Panc1 (cell line): Measurements from ENCODE around the gene CLEC4G. TPM values are rescaled to one million over a fixed set of nuclear protein-coding genes. Genes with fewer than 3 reads are reported as not detected.

Source experiments
- ATAC-seq: fragments of 200-7000 bp; cut with Tn5 transposase; 2 replicates; pipeline ENCODE4 v1.9.1; 2020; ENCODE audit warnings: mild to moderate bottlenecking, moderate library complexity
- BruUV-seq: library from RNA; stranded (reverse); fragments of 400-500 nt; replicated peaks from 2 replicates; lab custom pipeline; 2021; lab: Mats Ljungman, UMichigan
- CTCF ChIA-PET: fragments of 300-600 bp; sonication (Branson Sonifier 250); formaldehyde crosslinking; loops from one replicate; lab custom pipeline; 2022; ENCODE audit warnings: antibody characterized with exemption; lab: Charles Lee
- POLR2A ChIA-PET: fragments of 300-600 bp; sonication (Branson Sonifier 250); formaldehyde crosslinking; loops from one replicate; lab custom pipeline; 2022; ENCODE audit warnings: antibody characterized with exemption; lab: Charles Lee
- DNase-seq: peaks from one replicate; pipeline ENCODE4 v3.0.0-alpha.2; 2010; ENCODE audit warnings: low read depth, low spot score
- H3K27ac ChIP-seq: 2 replicates; pipeline ENCODE4 v1.5.1; 2011; ENCODE audit warnings: mild to moderate bottlenecking, low read length, inconsistent platforms
- H3K27me3 ChIP-seq: fragments of 200-500 bp; sonication (Bioruptor generic); 2 replicates; pipeline ENCODE4 v1.6.0; 2014; ENCODE audit warnings: low read length, inconsistent platforms; ENCODE audit not compliant: control insufficient read depth, insufficient read depth
- H3K36me3 ChIP-seq: fragments of 200-500 bp; sonication (Bioruptor generic); 2 replicates; pipeline ENCODE4 v1.5.1; 2014; ENCODE audit warnings: inconsistent platforms, mild to moderate bottlenecking, low read length, moderate library complexity; ENCODE audit not compliant: control insufficient read depth, insufficient read depth
- H3K4me1 ChIP-seq: 2 replicates; pipeline ENCODE4 v1.5.1; 2011; ENCODE audit warnings: inconsistent platforms, mild to moderate bottlenecking, low read length, moderate library complexity; ENCODE audit not compliant: control insufficient read depth, insufficient read depth
- H3K4me3 ChIP-seq, 2 experiments: 2 replicates each; pipeline ENCODE4 v1.5.1; 2011 to 2012; ENCODE audit warnings: low read depth in 2 of 2, low read length in 2 of 2, mild to moderate bottlenecking in 2 of 2, inconsistent platforms in 1 of 2, moderate library complexity in 1 of 2
- H3K9me3 ChIP-seq: fragments of 200-500 bp; sonication (Bioruptor generic); 2 replicates; pipeline ENCODE4 v1.5.1; 2014; ENCODE audit warnings: low read depth, mild to moderate bottlenecking, inconsistent platforms, low read length, moderate library complexity; ENCODE audit not compliant: control insufficient read depth, insufficient read depth
- POLR2AphosphoS5 ChIP-seq: IDR thresholded peaks from 2 replicates; pipeline ENCODE4 v1.6.1; 2012; ENCODE audit warnings: mild to moderate bottlenecking, low read depth, low read length, moderate library complexity
- SIN3A ChIP-seq: IDR thresholded peaks from 2 replicates; pipeline ENCODE4 v1.6.1; 2012; ENCODE audit warnings: low read depth, mild to moderate bottlenecking, low read length, moderate library complexity, borderline replicate concordance; ENCODE audit not compliant: insufficient read depth
- TCF7L2 ChIP-seq: IDR thresholded peaks from 2 replicates; pipeline ENCODE4 v1.6.1; 2011; ENCODE audit warnings: mild to moderate bottlenecking, low read depth, low read length, inconsistent platforms
- in situ Hi-C: cut with HindIII; loops from 2 replicates; pipeline ENCODE4 v1.10.0; 2016; ENCODE audit warnings: low sequenced_read_pairs, low pct_unique_long_range_greater_than_20kb
- intact Hi-C: fragments of 100-400 bp; cut with micrococcal nuclease; formaldehyde crosslinking; loops from one replicate; pipeline ENCODE4 v1.10.0; 2022; ENCODE audit not compliant: unreplicated experiment
- total RNA-seq: library from RNA; stranded (reverse); gene quantifications from one replicate; pipeline ENCODE4 v1.2.1, GENCODE V29; 2021; ENCODE audit not compliant: unreplicated experiment
- TF ChIP-seq, protein P1 (sequence below), 2 experiments: IDR thresholded peaks; 2 replicates each; pipeline ENCODE4 v1.6.1; 2011 to 2012; ENCODE audit warnings: low read depth in 2 of 2, control low read depth in 1 of 2, low read length in 1 of 2, mild to moderate bottlenecking in 1 of 2, moderate library complexity in 1 of 2; ENCODE audit not compliant: insufficient read depth in 1 of 2
- TF ChIP-seq, protein P2 (sequence below): fragments of 450-650 bp; IDR thresholded peaks from 2 replicates; pipeline ENCODE4 v1.5.1; 2017; ENCODE audit warnings: mild to moderate bottlenecking

Gene CLEC4G
- total RNA-seq, 1 experiment from 2014 or later, result not detected

GRCh38 chr19:7705387-7706187, 26.3 kb downstream of the CLEC4G start:
- in situ Hi-C loops, result no loop called here
- intact Hi-C loops, result no loop called here
- CTCF ChIA-PET, result no interaction called here

GRCh38 chr19:7704280-7705060, 27.4 kb downstream of the CLEC4G start:
- in situ Hi-C loops, result no loop called here

More at GRCh38 chr19:7705387-7706187, 26.3 kb downstream of the CLEC4G start:
- ATAC-seq (no peak), DNase-seq (no peak)
- Histone ChIP-seq H3K4me1 (no peaks in the 10 kb centered on the region), H3K9me3 (no peaks in the 10 kb centered on the region), H3K27ac (no peak overlapping the region), H3K27me3 (no peaks in the 10 kb centered on the region), H3K36me3 (no peaks in the 10 kb centered on the region), H3K4me3 (no peak overlapping the region)
- BruUV-seq, result no TSS peak
- POLR2A ChIA-PET, result no interaction called here
- TF ChIP-seq, protein P1, sequence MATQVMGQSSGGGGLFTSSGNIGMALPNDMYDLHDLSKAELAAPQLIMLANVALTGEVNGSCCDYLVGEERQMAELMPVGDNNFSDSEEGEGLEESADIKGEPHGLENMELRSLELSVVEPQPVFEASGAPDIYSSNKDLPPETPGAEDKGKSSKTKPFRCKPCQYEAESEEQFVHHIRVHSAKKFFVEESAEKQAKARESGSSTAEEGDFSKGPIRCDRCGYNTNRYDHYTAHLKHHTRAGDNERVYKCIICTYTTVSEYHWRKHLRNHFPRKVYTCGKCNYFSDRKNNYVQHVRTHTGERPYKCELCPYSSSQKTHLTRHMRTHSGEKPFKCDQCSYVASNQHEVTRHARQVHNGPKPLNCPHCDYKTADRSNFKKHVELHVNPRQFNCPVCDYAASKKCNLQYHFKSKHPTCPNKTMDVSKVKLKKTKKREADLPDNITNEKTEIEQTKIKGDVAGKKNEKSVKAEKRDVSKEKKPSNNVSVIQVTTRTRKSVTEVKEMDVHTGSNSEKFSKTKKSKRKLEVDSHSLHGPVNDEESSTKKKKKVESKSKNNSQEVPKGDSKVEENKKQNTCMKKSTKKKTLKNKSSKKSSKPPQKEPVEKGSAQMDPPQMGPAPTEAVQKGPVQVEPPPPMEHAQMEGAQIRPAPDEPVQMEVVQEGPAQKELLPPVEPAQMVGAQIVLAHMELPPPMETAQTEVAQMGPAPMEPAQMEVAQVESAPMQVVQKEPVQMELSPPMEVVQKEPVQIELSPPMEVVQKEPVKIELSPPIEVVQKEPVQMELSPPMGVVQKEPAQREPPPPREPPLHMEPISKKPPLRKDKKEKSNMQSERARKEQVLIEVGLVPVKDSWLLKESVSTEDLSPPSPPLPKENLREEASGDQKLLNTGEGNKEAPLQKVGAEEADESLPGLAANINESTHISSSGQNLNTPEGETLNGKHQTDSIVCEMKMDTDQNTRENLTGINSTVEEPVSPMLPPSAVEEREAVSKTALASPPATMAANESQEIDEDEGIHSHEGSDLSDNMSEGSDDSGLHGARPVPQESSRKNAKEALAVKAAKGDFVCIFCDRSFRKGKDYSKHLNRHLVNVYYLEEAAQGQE (IDR thresholded peaks at IDR 0.05; ENCODE audit: insufficient read depth in 1 of 2, low read depth in 2 of 2, low read length in 1 of 2), result no peak
- TF ChIP-seq, protein P2, sequence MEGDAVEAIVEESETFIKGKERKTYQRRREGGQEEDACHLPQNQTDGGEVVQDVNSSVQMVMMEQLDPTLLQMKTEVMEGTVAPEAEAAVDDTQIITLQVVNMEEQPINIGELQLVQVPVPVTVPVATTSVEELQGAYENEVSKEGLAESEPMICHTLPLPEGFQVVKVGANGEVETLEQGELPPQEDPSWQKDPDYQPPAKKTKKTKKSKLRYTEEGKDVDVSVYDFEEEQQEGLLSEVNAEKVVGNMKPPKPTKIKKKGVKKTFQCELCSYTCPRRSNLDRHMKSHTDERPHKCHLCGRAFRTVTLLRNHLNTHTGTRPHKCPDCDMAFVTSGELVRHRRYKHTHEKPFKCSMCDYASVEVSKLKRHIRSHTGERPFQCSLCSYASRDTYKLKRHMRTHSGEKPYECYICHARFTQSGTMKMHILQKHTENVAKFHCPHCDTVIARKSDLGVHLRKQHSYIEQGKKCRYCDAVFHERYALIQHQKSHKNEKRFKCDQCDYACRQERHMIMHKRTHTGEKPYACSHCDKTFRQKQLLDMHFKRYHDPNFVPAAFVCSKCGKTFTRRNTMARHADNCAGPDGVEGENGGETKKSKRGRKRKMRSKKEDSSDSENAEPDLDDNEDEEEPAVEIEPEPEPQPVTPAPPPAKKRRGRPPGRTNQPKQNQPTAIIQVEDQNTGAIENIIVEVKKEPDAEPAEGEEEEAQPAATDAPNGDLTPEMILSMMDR, result no peak
- TF ChIP-seq TCF7L2 (no peak), SIN3A (no peak), POLR2AphosphoS5 (no peak)

More at GRCh38 chr19:7704280-7705060, 27.4 kb downstream of the CLEC4G start:
- DNase-seq (no peak), ATAC-seq (no peak)
- no TSS peak for BruUV-seq
- Histone ChIP-seq H3K9me3 (no peaks in the 10 kb centered on the region), H3K36me3 (no peaks in the 10 kb centered on the region), H3K4me3 (no peak overlapping the region), H3K27me3 (no peaks in the 10 kb centered on the region), H3K27ac (no peak overlapping the region), H3K4me1 (no peaks in the 10 kb centered on the region)
- TF ChIP-seq, protein P2, result no peak
- TF ChIP-seq, protein P1 (IDR thresholded peaks at IDR 0.05; ENCODE audit: insufficient read depth in 1 of 2, low read depth in 2 of 2, low read length in 1 of 2), result no peak
- TF ChIP-seq TCF7L2 (no peak), POLR2AphosphoS5 (no peak)
- POLR2A ChIA-PET, result no interaction called here
- intact Hi-C loops, result no loop called here
- CTCF ChIA-PET, result no interaction called here
